ENCODE data around the gene LMF1.

Gene LMF1

GRCh38 chr16:908526-909155 lies 62.1 kb downstream of the LMF1 start:
- H3K9ac ChIP-seq, result no peak overlapping the region
- no peak overlapping the region for H3K27ac ChIP-seq
- H2AFZ ChIP-seq (ENCODE audit: low read depth), result no peak overlapping the region
- H3K79me2 ChIP-seq (ENCODE audit: insufficient read depth, low read depth), result no peaks in the 10 kb centered on the region
- H3K4me1 ChIP-seq (ENCODE audit: low read depth, poor library complexity, severe bottlenecking), result no peaks in the 10 kb centered on the region
- no peak overlapping the region for H3K4me3 ChIP-seq (IDR thresholded peaks at IDR 0.05; ENCODE audit: insufficient read depth, low read depth, low read length)
- H3K4me2 ChIP-seq, result no peak overlapping the region
- peaks cover 58% of the 10 kb centered on the region for H3K27me3 ChIP-seq (ENCODE audit: insufficient read depth, low read depth)
- H3K36me3 ChIP-seq (ENCODE audit: insufficient read depth), result no peaks in the 10 kb centered on the region
- H4K20me1 ChIP-seq (ENCODE audit: insufficient read depth), result no peaks in the 10 kb centered on the region
- TF ChIP-seq CTCF (conservative IDR thresholded peaks at IDR 0.05; ENCODE audit: low read depth, low read length), result no peak

- Histone ChIP-seq H2AFZ (ENCODE audit: low read depth) (no peak overlapping the region), H3K27me3 (ENCODE audit: insufficient read depth, low read depth) (peaks cover 58% of the 10 kb centered on the region), H3K79me2 (ENCODE audit: insufficient read depth, low read depth) (no peaks in the 10 kb centered on the region), H3K4me1 (ENCODE audit: low read depth, poor library complexity, severe bottlenecking) (no peaks in the 10 kb centered on the region), H4K20me1 (ENCODE audit: insufficient read depth) (no peaks in the 10 kb centered on the region), H3K4me3 (IDR thresholded peaks at IDR 0.05; ENCODE audit: insufficient read depth, low read depth, low read length) (no peak overlapping the region), H3K27ac (no peak overlapping the region), H3K36me3 (ENCODE audit: insufficient read depth) (no peaks in the 10 kb centered on the region), H3K9ac (no peak overlapping the region), H3K4me2 (no peak overlapping the region)
- TF ChIP-seq CTCF (conservative IDR thresholded peaks at IDR 0.05; ENCODE audit: low read depth, low read length), result no peak
Measured at GRCh38 chr16:907842-908241, 62.9 kb downstream of the LMF1 start.

GRCh38 chr16:907361-907760 lies 63.4 kb downstream of the LMF1 start:
- Histone ChIP-seq H3K4me3 (IDR thresholded peaks at IDR 0.05; ENCODE audit: insufficient read depth, low read depth, low read length) (no peak overlapping the region), H3K27ac (no peak overlapping the region), H3K79me2 (ENCODE audit: insufficient read depth, low read depth) (no peaks in the 10 kb centered on the region), H3K4me2 (no peak overlapping the region), H3K9ac (no peak overlapping the region), H2AFZ (ENCODE audit: low read depth) (no peak overlapping the region), H3K4me1 (ENCODE audit: low read depth, poor library complexity, severe bottlenecking) (no peaks in the 10 kb centered on the region), H4K20me1 (ENCODE audit: insufficient read depth) (no peaks in the 10 kb centered on the region), H3K27me3 (ENCODE audit: insufficient read depth, low read depth) (peaks cover 58% of the 10 kb centered on the region), H3K36me3 (ENCODE audit: insufficient read depth) (no peaks in the 10 kb centered on the region)
- no peak for TF ChIP-seq CTCF (conservative IDR thresholded peaks at IDR 0.05; ENCODE audit: low read depth, low read length)

GRCh38 chr16:906296-906695 lies 64.5 kb downstream of the LMF1 start:
- Histone ChIP-seq H3K4me3 (IDR thresholded peaks at IDR 0.05; ENCODE audit: insufficient read depth, low read depth, low read length) (no peak overlapping the region), H3K4me2 (no peak overlapping the region), H3K79me2 (ENCODE audit: insufficient read depth, low read depth) (no peaks in the 10 kb centered on the region), H3K9ac (no peak overlapping the region), H3K36me3 (ENCODE audit: insufficient read depth) (no peaks in the 10 kb centered on the region), H3K4me1 (ENCODE audit: low read depth, poor library complexity, severe bottlenecking) (no peaks in the 10 kb centered on the region), H4K20me1 (ENCODE audit: insufficient read depth) (no peaks in the 10 kb centered on the region), H3K27me3 (ENCODE audit: insufficient read depth, low read depth) (peaks cover 60% of the 10 kb centered on the region), H2AFZ (ENCODE audit: low read depth) (no peak overlapping the region), H3K27ac (no peak overlapping the region)
- TF ChIP-seq CTCF (conservative IDR thresholded peaks at IDR 0.05; ENCODE audit: low read depth, low read length), result no peak
